Suprapubic skin (tissue), 4 donors: ENCODE results near the gene NTHL1. TPM values are rescaled to one million over a fixed set of nuclear protein-coding genes. Genes with fewer than 3 reads are reported as not detected.

Experiments used
- DNase-seq, 2 donors: peaks; one replicate each; pipeline ENCODE4 v3.0.0-alpha.2; 2019; ENCODE audit warnings: low spot score in 2 of 2
- H3K27ac ChIP-seq: fragments of 200-600 bp; sonication (generic); one replicate; pipeline ENCODE4 v1.5.1; 2019
- H3K27me3 ChIP-seq: fragments of 200-600 bp; sonication (generic); one replicate; pipeline ENCODE4 v1.5.1; 2019
- H3K36me3 ChIP-seq: fragments of 200-600 bp; sonication (generic); one replicate; pipeline ENCODE4 v1.5.1; 2019
- H3K4me1 ChIP-seq: fragments of 200-600 bp; sonication (generic); one replicate; pipeline ENCODE4 v1.5.1; 2019
- H3K4me3 ChIP-seq: fragments of 200-600 bp; sonication (generic); one replicate; pipeline ENCODE4 v1.5.1; 2019; ENCODE audit warnings: mild to moderate bottlenecking
- H3K9me3 ChIP-seq: fragments of 200-600 bp; sonication (generic); one replicate; pipeline ENCODE4 v1.5.1; 2019
- CTCF ChIP-seq, 2 donors: fragments of 200-600 bp in 1 of 2; fragments of 450-650 bp in 1 of 2; sonication (generic) in 1 of 2; IDR thresholded peaks; one replicate each; pipeline ENCODE4 v1.5.1; 2016 to 2019; ENCODE audit warnings: antibody characterized with exemption in 2 of 2, mild to moderate bottlenecking in 1 of 2, moderate library complexity in 1 of 2
- EP300 ChIP-seq: sonication (generic); formaldehyde crosslinking; IDR thresholded peaks from one replicate; pipeline ENCODE4 v1.6.1; 2017; ENCODE audit warnings: antibody characterized with exemption
- POLR2A ChIP-seq, 2 donors: fragments of 450-650 bp; IDR thresholded peaks; one replicate each; pipeline ENCODE4 v1.6.1; 2017; ENCODE audit warnings: antibody characterized with exemption in 2 of 2, mild to moderate bottlenecking in 2 of 2, moderate library complexity in 2 of 2
- POLR2AphosphoS5 ChIP-seq, 3 donors: sonication (generic); formaldehyde crosslinking; IDR thresholded peaks; one replicate each; pipeline ENCODE4 v1.6.1; 2017; ENCODE audit warnings: antibody characterized with exemption in 3 of 3
- WGBS: methylation state at CpG from one replicate; pipeline ENCODE4 v1.1.5; 2018; 5-methylcytosine and 5-hydroxymethylcytosine counted together
- total RNA-seq, 4 donors: library from RNA; depleted of rRNA; stranded (reverse); fragments of >200 nt; gene quantifications; one replicate each; pipeline ENCODE4 v1.1.0, GENCODE V29; 2016

The NTHL1 gene
- total RNA-seq, 4 donors from 2014 or later: 15.9 to 40.5 (median 20.9) TPM

DNA sequence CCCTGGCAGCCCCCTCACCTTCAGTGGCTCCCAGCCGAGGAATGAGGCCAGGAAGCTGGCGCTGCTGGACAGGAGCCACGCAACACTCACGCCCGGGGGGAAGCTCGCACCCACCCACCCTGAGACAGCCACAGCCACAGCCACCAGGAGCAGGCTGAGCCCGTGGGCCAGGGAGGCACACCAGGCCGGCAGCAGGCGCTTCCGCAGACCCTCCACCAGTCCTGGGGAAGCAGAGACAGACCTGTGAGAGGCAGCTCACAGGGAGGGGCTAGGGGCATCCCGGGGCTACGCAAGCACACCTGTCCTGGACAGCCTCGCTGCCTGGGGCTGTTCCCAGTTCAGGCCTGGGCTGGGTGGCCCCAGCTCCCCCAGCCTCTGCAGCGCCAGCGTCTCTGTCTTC, 46.2 kb upstream of the NTHL1 start:
- no peak overlapping the region for H3K27ac ChIP-seq
- H3K4me1 ChIP-seq: peaks cover 33% of the 10 kb centered on the region
- WGBS: 86% methylated on average over 7 of the region's 15 CpGs
- H3K4me3 ChIP-seq: no peak overlapping the region
- H3K27me3 ChIP-seq: no peaks in the 10 kb centered on the region
- TF ChIP-seq EP300 (no peak), POLR2AphosphoS5 (IDR thresholded peaks at IDR 0.05) (no peak), POLR2A (IDR thresholded peaks at IDR 0.05) (no peak), CTCF (IDR thresholded peaks at IDR 0.05) (no peak)
- no peak for DNase-seq
- peaks cover 90% of the 10 kb centered on the region for H3K36me3 ChIP-seq
- no peaks in the 10 kb centered on the region for H3K9me3 ChIP-seq

GRCh38 chr16:2092866-2093265, 45.2 kb upstream of the NTHL1 start:
- no peaks in the 10 kb centered on the region for H3K9me3 ChIP-seq
- no peak for DNase-seq
- H3K27ac ChIP-seq: no peak overlapping the region
- WGBS: 97% methylated on average over 9 of the region's 13 CpGs
- H3K27me3 ChIP-seq: no peaks in the 10 kb centered on the region
- peaks cover 97% of the 10 kb centered on the region for H3K36me3 ChIP-seq
- peaks cover 41% of the 10 kb centered on the region for H3K4me1 ChIP-seq
- TF ChIP-seq POLR2AphosphoS5 (IDR thresholded peaks at IDR 0.05): no peak
- TF ChIP-seq CTCF (IDR thresholded peaks at IDR 0.05): no peak
- TF ChIP-seq EP300: no peak
- no peak for TF ChIP-seq POLR2A (IDR thresholded peaks at IDR 0.05)
- H3K4me3 ChIP-seq: no peak overlapping the region

DNA sequence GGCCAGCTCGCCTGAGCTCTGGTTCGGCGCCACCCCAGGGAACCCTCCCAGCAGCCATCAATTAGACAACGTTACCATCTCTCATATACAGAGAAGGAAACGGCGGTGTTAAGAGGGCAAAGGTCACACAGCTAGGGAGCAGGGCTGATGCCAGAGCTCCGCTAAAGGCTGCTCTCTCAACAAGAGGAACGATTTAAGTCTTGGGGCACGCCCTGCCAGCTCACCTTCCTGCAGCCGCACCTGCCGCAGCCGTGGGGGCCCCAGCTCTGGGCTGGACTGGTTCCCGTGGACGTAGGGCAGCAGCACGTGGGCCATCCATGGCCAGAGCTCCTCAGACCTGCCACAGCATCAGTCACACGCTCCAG, 44.6 kb upstream of the NTHL1 start:
- Histone ChIP-seq H3K36me3 (peaks cover 95% of the 10 kb centered on the region), H3K27ac (no peak overlapping the region)

DNA sequence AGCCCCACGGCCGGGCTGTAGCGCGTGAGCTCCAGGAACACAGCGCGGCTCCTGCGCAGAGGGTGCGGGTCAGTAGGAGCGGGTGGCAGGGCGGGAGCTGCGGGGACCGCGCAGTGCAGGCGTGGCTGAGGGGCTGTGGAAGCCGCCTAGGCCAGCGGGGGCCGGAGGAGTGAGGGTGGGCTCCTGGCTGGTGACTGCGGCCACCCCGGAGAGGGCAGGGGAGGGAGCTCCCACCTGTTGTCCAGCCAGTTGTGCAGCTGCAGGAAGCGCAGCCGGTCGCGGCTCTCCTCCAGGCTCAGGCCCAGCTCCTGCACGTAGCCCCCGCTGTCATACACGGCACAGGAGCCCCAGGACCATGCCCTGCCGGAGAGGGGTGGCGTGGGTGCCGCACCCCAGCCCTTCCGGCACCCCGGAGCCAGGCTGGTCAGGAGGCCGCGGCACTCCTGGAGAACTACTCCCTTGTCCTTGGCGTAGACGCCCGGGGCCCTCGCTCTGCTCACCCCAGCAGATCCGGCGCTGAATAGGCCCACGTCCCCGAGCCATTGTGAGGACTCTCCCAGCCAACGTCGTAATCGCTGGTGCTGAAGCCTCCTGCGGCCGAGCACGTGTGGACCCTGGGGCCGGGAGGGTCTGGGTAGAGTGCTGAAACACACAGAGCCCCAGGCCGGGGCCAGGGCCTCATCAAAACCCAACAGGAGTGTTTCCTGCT, 44.1 kb upstream of the NTHL1 start:
- Histone ChIP-seq H3K36me3 (peaks cover 93% of the 10 kb centered on the region), H3K4me3 (peak overlapping the region; percentile 14), H3K9me3 (no peaks in the 10 kb centered on the region), H3K4me1 (peaks cover 51% of the 10 kb centered on the region), H3K27ac (peak overlapping the region; percentile 50), H3K27me3 (no peaks in the 10 kb centered on the region)
- WGBS: 83% methylated on average over 16 of the region's 49 CpGs
- TF ChIP-seq CTCF (IDR thresholded peaks at IDR 0.05): no peak
- TF ChIP-seq EP300: no peak
- TF ChIP-seq POLR2AphosphoS5 (IDR thresholded peaks at IDR 0.05): no peak
- no peak for TF ChIP-seq POLR2A (IDR thresholded peaks at IDR 0.05)
- DNase-seq: no peak

More for the DNA sequence above, 44.6 kb upstream of the NTHL1 start:
- Histone ChIP-seq H3K4me1 (peaks cover 47% of the 10 kb centered on the region), H3K27me3 (no peaks in the 10 kb centered on the region), H3K9me3 (no peaks in the 10 kb centered on the region), H3K4me3 (no peak overlapping the region)
- DNase-seq: no peak
- no peak for TF ChIP-seq EP300
- no peak for TF ChIP-seq POLR2A (IDR thresholded peaks at IDR 0.05)
- TF ChIP-seq CTCF (IDR thresholded peaks at IDR 0.05): no peak
- WGBS: 71% methylated on average over 7 of the region's 16 CpGs

DNA sequence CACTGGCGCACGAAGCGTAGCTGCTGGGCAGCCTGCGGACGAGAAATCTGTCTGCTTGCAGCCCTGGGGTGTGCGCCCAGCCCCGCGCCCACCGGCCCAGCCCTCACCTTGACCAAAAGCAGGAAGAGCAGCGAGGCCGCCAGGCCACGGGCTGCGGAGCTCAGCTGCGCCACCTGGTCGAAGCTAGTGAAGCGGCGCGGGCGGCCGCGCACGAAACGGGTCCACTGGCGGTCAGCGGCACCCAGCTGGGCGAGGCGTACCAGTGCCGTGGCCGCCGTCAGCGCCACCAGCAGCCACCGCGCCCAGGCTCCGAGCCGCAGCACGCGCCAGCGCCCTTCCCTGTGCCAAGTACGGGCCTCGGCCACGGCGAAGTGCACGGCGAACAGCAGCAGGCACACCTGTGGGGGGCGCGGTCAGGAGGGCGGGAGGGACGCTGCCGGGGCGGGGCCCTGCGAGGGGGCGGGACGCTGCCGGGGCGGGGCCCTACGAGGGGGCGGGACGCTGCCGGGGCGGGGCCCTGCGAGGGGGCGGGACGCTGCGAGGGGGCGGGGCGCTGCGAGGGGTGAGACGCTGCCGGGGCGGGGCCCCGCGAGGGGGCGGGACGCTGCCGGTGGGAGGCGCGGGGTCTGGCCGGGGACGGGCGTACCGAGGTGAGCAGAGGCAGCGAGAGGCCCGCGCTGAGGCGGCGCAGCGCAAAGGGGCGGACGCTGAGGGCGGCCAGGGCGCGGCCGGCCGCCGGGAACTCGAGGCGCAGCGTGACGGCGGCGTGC, 43.3 kb upstream of the NTHL1 start:
- Histone ChIP-seq H3K4me3 (peak overlapping the region; percentile 15), H3K9me3 (no peaks in the 10 kb centered on the region), H3K36me3 (peaks cover 92% of the 10 kb centered on the region), H3K27ac (peak overlapping the region; percentile 55), H3K4me1 (peaks cover 57% of the 10 kb centered on the region), H3K27me3 (no peaks in the 10 kb centered on the region)
- TF ChIP-seq EP300: no peak
- TF ChIP-seq POLR2A (IDR thresholded peaks at IDR 0.05): no peak
- TF ChIP-seq CTCF (IDR thresholded peaks at IDR 0.05): no peak
- 60% methylated on average over 1 of the region's 101 CpGs for WGBS
- DNase-seq: no peak
